Naive thymus-derived CD8-positive, alpha-beta T cell (primary cell): ENCODE measurements around the gene SIK2. TPM values are rescaled to one million over a fixed set of nuclear protein-coding genes. Genes with fewer than 3 reads are reported as not detected.
A peak's percentile ranks its signal among the peaks of the same experiment; 100 is the strongest.
"Not testable (repeated sequence)": the region's sequence is repeated elsewhere in the genome, so short reads cannot be mapped to it uniquely, and the experiment has no call there.

ENCODE experiments used
- ATAC-seq, 2 donors: fragments of 150-1000 bp; cut with Tn5 transposase in 1 of 2; sonication (Bioruptor Pico), chemical (Tn5 transposase) in 1 of 2; 1 replicate in 1 of 2; 2 replicates in 1 of 2; pipeline ENCODE4 v1.10.0; 2021; ENCODE audit warnings: mild to moderate bottlenecking in 2 of 2, moderate library complexity in 2 of 2
- POLR2A ChIA-PET: fragments of 350-600 bp; sonication (Branson Sonifier 250); formaldehyde crosslinking; loops from one replicate; lab custom pipeline; 2021; ENCODE audit warnings: antibody characterized with exemption; lab: Charles Lee
- DNase-seq, 10 donors: peaks; one replicate each; pipeline versions ENCODE4 v3.0.0 to v3.0.0-alpha.2; 2020 to 2022
- H3K27ac Mint-ChIP-seq, 10 donors: one replicate each; pipeline ENCODE4 v1.8.0; 2020 to 2022; ENCODE audit warnings: mild to moderate bottlenecking in 10 of 10, mixed read lengths in 10 of 10, moderate library complexity in 4 of 10, inconsistent platforms in 1 of 10
- H3K27me3 Mint-ChIP-seq, 5 donors: one replicate each; pipeline ENCODE4 v1.8.0; 2021 to 2022; ENCODE audit warnings: mixed read lengths in 5 of 5
- H3K36me3 Mint-ChIP-seq, 3 donors: one replicate each; pipeline ENCODE4 v1.8.0; 2020 to 2022; ENCODE audit warnings: mixed read lengths in 3 of 3, mild to moderate bottlenecking in 2 of 3, inconsistent platforms in 1 of 3
- H3K4me1 Mint-ChIP-seq, 4 donors: one replicate each; pipeline ENCODE4 v1.8.0; 2021 to 2022; ENCODE audit warnings: mixed read lengths in 4 of 4
- H3K4me3 Mint-ChIP-seq, 10 donors: one replicate each; pipeline ENCODE4 v1.8.0; 2020 to 2022; ENCODE audit warnings: mild to moderate bottlenecking in 10 of 10, mixed read lengths in 10 of 10, moderate library complexity in 6 of 10, inconsistent platforms in 1 of 10
- H3K9me3 Mint-ChIP-seq, 9 donors: one replicate each; pipeline ENCODE4 v1.8.0; 2020 to 2022; ENCODE audit warnings: mixed read lengths in 9 of 9, mild to moderate bottlenecking in 3 of 9, inconsistent platforms in 1 of 9, moderate library complexity in 1 of 9
- polyA plus RNA-seq, 3 donors: library from polyadenylated mRNA; unstranded; fragments of 300-500 nt; fragmentation: Illumina TruSeq; gene quantifications; one replicate each; pipeline ENCODE4 v1.2.3, GENCODE V29; 2021
- total RNA-seq, 8 experiments: library from RNA in 2 of 8; stranded (reverse) in 2 of 8; gene quantifications; one replicate each; pipeline ENCODE4 v1.2.3 and lab custom pipeline; 2021 to 2026

SIK2 gene
- total and polyA plus RNA-seq, 5 experiments from 2014 or later = 0.14 to 11.6 (median 0.33) TPM

DNA sequence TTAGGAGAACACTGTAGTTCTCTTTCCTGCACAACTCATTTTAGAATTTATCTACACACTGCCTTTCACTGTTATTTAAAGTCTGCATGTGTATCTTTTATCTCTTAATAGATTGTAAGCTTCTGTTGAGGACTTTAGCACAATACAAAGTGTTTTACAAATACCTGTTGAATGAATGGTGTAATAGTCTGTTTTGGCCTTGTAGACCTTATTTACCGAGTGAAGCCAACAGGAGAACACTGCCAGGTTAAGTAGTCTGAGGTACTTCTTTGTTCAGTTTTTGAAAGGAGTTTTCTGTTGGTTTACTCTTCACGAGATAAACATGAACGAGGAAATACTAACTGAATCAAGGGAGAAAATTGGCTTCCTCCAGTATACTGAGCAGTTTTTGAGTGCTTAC is 31.0 kb downstream of the SIK2 start:
- Mint-ChIP-seq H3K4me3 (no peak overlapping the region), H3K27ac (no peak overlapping the region), H3K9me3 (no peaks in the 10 kb centered on the region), H3K27me3 (no peaks in the 10 kb centered on the region), H3K4me1 (peaks cover 10 to 31% (median 23%) of the 10 kb centered on the region in 4 donors), H3K36me3 (peaks cover 4 to 21% (median 6%) of the 10 kb centered on the region in 3 donors)
- POLR2A ChIA-PET = no interaction called here
- ATAC-seq = no peak
- DNase-seq = no peak

DNA sequence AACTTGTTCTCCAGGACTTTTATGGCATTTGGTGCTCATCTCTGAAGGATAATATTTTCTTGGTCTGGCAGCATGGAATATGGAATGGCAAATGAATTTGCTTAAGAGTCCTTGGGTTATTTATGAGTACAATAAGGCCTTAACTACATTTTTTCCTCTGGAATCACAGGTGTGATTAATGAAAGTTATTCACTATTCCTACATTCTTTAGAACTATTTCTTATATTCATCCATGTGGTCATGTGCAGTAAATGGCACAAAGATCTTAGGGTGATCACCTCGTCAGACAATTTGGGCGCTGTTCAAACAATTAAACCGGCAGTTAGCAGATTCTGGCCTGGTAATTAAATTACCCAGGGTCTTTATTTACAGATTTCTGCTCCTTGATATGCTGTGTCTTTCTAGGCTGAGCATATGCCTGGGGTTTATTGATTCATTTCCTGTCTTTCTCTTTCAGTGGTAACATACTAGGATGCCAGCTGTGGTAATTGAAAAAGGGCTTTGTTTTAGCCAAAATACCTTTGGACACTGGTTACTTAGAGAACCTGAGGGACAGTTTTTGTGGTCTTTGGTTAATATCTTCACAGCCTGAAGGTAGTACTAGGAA is 31.6 kb downstream of the SIK2 start:
- H3K9me3 Mint-ChIP-seq = no peaks in the 10 kb centered on the region
- no peak for DNase-seq
- POLR2A ChIA-PET = no interaction called here
- H3K27me3 Mint-ChIP-seq = no peaks in the 10 kb centered on the region
- H3K36me3 Mint-ChIP-seq = peaks cover 1 to 19% (median 8%) of the 10 kb centered on the region in 3 donors
- H3K4me1 Mint-ChIP-seq = peaks cover 12 to 33% (median 26%) of the 10 kb centered on the region in 4 donors
- no peak overlapping the region for H3K27ac Mint-ChIP-seq
- H3K4me3 Mint-ChIP-seq = no peak overlapping the region
- ATAC-seq = no peak

DNA sequence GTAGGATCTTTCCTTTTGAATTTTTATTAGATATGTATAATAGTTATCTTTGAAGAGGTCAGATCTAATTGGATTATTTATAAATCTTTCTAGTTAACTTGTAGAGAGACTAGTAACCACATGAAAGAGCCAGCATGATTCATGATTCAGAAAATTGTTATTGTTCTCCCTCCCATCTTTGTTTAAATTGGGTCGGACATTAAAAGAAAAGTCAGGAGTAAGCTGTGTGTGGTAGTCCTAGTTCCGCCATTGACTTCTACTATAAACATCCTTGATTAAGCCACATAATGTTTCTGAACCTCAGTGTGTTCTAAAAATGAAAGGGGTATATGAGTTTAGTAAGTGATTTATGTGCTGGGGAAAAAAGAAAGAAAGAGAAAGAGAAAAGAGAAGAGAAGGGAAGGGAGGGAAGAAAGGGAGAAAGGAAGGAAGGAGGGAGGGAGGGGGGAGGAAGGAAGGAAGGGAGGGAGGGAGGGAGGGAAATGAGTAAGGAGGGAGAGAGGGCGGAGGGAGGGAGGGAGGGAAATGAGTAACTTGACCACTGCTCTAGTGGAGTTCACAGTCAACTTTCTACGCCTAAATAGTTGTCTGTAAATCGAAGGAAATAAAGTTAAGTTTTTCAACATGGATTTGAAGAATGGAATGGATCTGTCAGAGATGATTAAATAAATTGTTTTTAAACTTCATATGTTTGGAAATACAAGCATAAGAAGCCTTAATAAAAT is 32.9 kb downstream of the SIK2 start:
- H3K4me3 Mint-ChIP-seq = peak overlapping the region in 1 of 10 donors; percentile 6
- no peak for ATAC-seq
- POLR2A ChIA-PET = no interaction called here
- peaks cover 12 to 36% (median 31%) of the 10 kb centered on the region in 4 donors for H3K4me1 Mint-ChIP-seq
- H3K36me3 Mint-ChIP-seq = peaks cover 0 to 30% (median 8%) of the 10 kb centered on the region in 3 donors
- H3K27ac Mint-ChIP-seq = peak overlapping the region in 1 of 10 donors; percentile 11
- H3K9me3 Mint-ChIP-seq = no peaks in the 10 kb centered on the region
- DNase-seq = no peak
- no peaks in the 10 kb centered on the region for H3K27me3 Mint-ChIP-seq

GRCh38 chr11:111635706-111636045 is 33.4 kb downstream of the SIK2 start:
- H3K27me3 Mint-ChIP-seq = no peaks in the 10 kb centered on the region
- DNase-seq (no peak), ATAC-seq (no peak)
- H3K4me1 Mint-ChIP-seq = peaks cover 12 to 36% (median 31%) of the 10 kb centered on the region in 4 donors
- no peaks in the 10 kb centered on the region for H3K9me3 Mint-ChIP-seq
- H3K36me3 Mint-ChIP-seq = peaks cover 0 to 31% (median 10%) of the 10 kb centered on the region in 3 donors
- H3K27ac Mint-ChIP-seq = no peak overlapping the region
- POLR2A ChIA-PET = no interaction called here
- no peak overlapping the region for H3K4me3 Mint-ChIP-seq

DNA sequence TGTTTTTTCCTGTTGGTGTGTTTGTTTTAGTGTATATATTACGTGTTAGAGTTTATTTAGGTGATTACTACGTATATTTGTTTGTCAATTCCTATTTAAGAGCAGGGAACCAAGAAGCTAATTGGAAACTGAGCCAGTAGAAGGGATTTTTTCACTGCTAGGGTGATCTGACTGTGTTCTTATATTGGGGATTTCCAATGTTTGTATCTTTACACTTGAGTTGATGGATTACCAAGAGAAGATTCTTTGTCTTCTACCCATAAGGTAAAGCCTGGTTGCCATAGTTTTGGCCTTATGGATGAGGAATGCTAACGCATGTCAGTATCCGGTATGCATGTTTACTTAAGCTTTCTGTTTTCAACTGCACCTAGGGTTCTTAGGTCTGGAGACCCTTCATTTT is 35.6 kb downstream of the SIK2 start:
- H3K4me3 Mint-ChIP-seq = no peak overlapping the region

GRCh38 chr11:111639226-111639925 is 37.1 kb downstream of the SIK2 start:
- Mint-ChIP-seq H3K36me3 (peaks cover 9 to 46% (median 21%) of the 10 kb centered on the region in 3 donors), H3K9me3 (no peaks in the 10 kb centered on the region), H3K27me3 (no peaks in the 10 kb centered on the region), H3K27ac (no peak overlapping the region), H3K4me3 (no peak overlapping the region), H3K4me1 (peaks cover 15 to 32% (median 20%) of the 10 kb centered on the region in 4 donors)
- POLR2A ChIA-PET = no interaction called here
- DNase-seq = no peak
- ATAC-seq = no peak

More for the DNA sequence above, 35.6 kb downstream of the SIK2 start:
- ATAC-seq (no peak), DNase-seq (no peak)
- POLR2A ChIA-PET = no interaction called here
- Mint-ChIP-seq H3K4me1 (peaks cover 17 to 36% (median 31%) of the 10 kb centered on the region in 4 donors), H3K27me3 (no peaks in the 10 kb centered on the region), H3K27ac (peak overlapping the region in 1 of 10 donors; percentile 36), H3K36me3 (peaks cover 9 to 42% (median 18%) of the 10 kb centered on the region in 3 donors), H3K9me3 (no peaks in the 10 kb centered on the region)

DNA sequence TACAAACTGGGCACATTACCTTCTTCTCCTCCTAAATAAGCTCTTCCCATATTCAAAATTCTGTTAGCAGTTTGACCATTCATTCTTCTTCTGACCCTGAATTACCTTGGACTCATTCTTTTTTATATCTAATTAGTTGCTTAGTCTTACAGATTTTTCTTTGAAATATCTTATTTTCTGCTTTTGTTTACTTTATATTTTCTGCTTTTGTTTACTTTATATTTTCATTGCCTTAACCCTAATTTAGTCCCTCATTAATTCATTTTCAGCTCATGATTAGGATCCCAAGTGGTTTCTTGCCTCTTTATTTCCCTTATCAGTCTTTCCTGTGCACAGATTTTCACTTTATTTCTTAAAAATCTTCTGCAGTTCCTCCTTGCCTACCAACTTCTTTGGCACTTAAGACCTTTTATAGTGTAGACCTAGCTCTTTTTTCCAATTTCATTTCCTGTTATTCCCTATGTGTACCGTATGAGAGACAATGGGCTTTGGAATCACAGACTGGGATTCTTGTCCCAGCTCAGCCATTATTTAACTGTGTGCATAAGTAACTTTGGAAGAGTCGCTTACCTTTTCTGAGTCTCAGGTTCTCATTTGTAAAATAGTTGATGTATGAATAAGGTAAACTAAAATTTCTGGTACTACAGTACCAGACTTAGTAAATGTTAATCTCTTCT is 39.2 kb downstream of the SIK2 start:
- POLR2A ChIA-PET = no interaction called here
- Mint-ChIP-seq H3K36me3 (peaks cover 9 to 47% (median 21%) of the 10 kb centered on the region in 3 donors), H3K4me1 (peaks cover 4 to 21% (median 7%) of the 10 kb centered on the region in 4 donors), H3K27me3 (no peaks in the 10 kb centered on the region), H3K9me3 (no peaks in the 10 kb centered on the region), H3K27ac (no peak overlapping the region), H3K4me3 (no peak overlapping the region)
- no peak for DNase-seq
- ATAC-seq = no peak

- Mint-ChIP-seq H3K4me1 (peaks cover 4 to 19% (median 7%) of the 10 kb centered on the region in 4 donors), H3K4me3 (no peak overlapping the region), H3K36me3 (peaks cover 9 to 45% (median 18%) of the 10 kb centered on the region in 3 donors), H3K9me3 (no peaks in the 10 kb centered on the region), H3K27me3 (no peaks in the 10 kb centered on the region), H3K27ac (no peak overlapping the region)
- POLR2A ChIA-PET = no interaction called here
- no peak for DNase-seq
- no peak for ATAC-seq
These were observed 40.3 kb downstream of the SIK2 start for GRCh38 chr11:111642542-111642941.

DNA sequence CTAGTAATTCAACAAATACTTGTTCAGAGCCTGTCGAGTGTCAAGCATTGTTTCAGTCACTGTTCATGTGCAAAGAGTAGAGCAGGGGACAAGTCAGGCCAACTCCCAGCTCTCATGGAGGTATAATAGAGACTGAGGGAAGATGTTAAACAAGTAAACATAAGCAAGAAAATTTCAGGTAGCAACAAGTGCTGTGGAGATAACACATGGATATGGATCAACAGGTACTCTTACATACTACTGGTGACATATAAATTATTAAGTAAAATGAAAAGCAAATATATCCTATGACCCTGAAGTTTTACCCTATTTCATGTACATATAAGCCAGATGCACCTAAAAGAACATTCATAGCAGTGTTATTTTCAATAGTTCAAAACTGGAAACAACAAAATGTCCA is 42.7 kb downstream of the SIK2 start:
- no peaks in the 10 kb centered on the region for H3K27me3 Mint-ChIP-seq
- H3K9me3 Mint-ChIP-seq = no peaks in the 10 kb centered on the region
- H3K27ac Mint-ChIP-seq = no peak overlapping the region
- no peak for ATAC-seq
- peaks cover 9 to 32% (median 18%) of the 10 kb centered on the region in 3 donors for H3K36me3 Mint-ChIP-seq
- DNase-seq = no peak
- H3K4me1 Mint-ChIP-seq = peaks cover 0 to 7% (median 0%) of the 10 kb centered on the region in 4 donors
- H3K4me3 Mint-ChIP-seq = no peak overlapping the region
- POLR2A ChIA-PET = no interaction called here

GRCh38 chr11:111645657-111646316 is 43.5 kb downstream of the SIK2 start:
- ATAC-seq (no peak), DNase-seq (no peak)
- Mint-ChIP-seq H3K4me1 (peaks cover 0 to 7% (median 0%) of the 10 kb centered on the region in 4 donors), H3K4me3 (no peak overlapping the region), H3K27ac (no peak overlapping the region), H3K9me3 (no peaks in the 10 kb centered on the region), H3K36me3 (peaks cover 9 to 30% (median 16%) of the 10 kb centered on the region in 3 donors), H3K27me3 (no peaks in the 10 kb centered on the region)
- POLR2A ChIA-PET = no interaction called here

DNA sequence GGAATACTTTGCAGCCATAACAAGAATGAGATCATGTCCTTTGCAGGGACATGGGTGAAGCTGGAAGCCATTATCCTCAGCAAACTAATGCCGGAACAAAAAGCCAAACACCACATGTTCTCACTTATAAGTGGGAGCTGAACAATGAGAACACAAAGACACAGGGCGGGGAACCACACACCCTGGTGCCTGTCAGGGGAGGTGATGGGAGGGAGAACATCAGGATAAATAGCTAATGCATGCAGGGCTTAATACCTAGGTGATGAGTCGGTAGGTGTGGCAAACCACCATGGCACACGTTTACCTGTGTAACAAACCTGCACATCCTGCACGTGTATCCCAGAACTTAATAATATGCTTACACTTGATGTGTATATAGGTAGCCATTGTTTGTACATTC is 49.1 kb downstream of the SIK2 start:
- H3K27me3 Mint-ChIP-seq, H3K4me3 Mint-ChIP-seq, H3K4me1 Mint-ChIP-seq, POLR2A ChIA-PET, DNase-seq, H3K9me3 Mint-ChIP-seq, ATAC-seq, H3K27ac Mint-ChIP-seq: not testable (repeated sequence)
- H3K36me3 Mint-ChIP-seq = peaks cover 0 to 24% (median 9%) of the 10 kb centered on the region in 3 donors

DNA sequence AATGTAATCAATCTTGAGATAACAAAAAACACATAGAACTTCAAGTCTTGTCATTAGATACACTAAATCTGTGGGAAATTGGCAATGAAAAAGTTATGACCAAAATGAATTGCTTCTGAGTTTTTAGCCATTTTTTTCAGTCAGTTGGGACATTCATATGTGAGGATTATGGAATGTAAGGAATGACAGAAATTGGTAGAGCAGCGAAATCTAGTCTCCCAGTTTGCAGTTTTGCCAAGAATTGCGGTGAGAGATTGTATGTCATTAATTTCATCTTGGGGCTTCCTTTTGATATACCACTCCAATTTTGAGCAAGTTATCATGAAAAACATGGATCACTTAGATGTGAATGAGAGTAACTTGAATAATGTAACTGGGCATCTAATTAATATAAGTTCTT is 49.9 kb downstream of the SIK2 start:
- Mint-ChIP-seq H3K9me3 (no peaks in the 10 kb centered on the region), H3K27me3 (no peaks in the 10 kb centered on the region), H3K36me3 (peaks cover 0 to 24% (median 9%) of the 10 kb centered on the region in 3 donors), H3K27ac (no peak overlapping the region), H3K4me3 (no peak overlapping the region), H3K4me1 (peaks cover 0 to 10% (median 3%) of the 10 kb centered on the region in 4 donors)
- DNase-seq (no peak), ATAC-seq (no peak)
- POLR2A ChIA-PET = no interaction called here
